MG63 (cell line): ENCODE results near the gene SLC10A3. TPM values are rescaled to one million over a fixed set of nuclear protein-coding genes. Genes with fewer than 3 reads are reported as not detected.

Experiments used
- DNase-seq: peaks from one replicate; pipeline ENCODE4 v3.0.0-alpha.2; 2020
- H3K27me3 ChIP-seq: fragments of 250-450 bp; sonication (Bioruptor Pico); 2 replicates; pipeline ENCODE4 v1.5.1; 2020; ENCODE audit warnings: mild to moderate bottlenecking, moderate library complexity
- H3K36me3 ChIP-seq: fragments of 250-450 bp; sonication (Bioruptor Pico); 2 replicates; pipeline ENCODE4 v1.5.1; 2020; ENCODE audit warnings: mild to moderate bottlenecking, moderate library complexity
- H3K4me3 ChIP-seq: fragments of 250-450 bp; sonication (Bioruptor Pico); 2 replicates; pipeline ENCODE4 v1.5.1; 2020; ENCODE audit warnings: mild to moderate bottlenecking, moderate library complexity
- H3K9me3 ChIP-seq: fragments of 250-450 bp; sonication (Bioruptor Pico); 2 replicates; pipeline ENCODE4 v1.5.1; 2020; ENCODE audit warnings: mild to moderate bottlenecking, moderate library complexity
- total RNA-seq: library from RNA; depleted of rRNA; stranded (reverse); fragments of >200 nt; shearing (Covaris generic); gene quantifications from 2 replicates; pipeline ENCODE4 v1.2.3, GENCODE V29; 2014; ENCODE audit warnings: low replicate concordance

SLC10A3 gene
- total RNA-seq, 1 experiment from 2014 or later, result 15.2 TPM

GRCh38 chrX:154489182-154489581 is 1.2 kb downstream of the SLC10A3 start:
- H3K9me3 ChIP-seq, result no peaks in the 10 kb centered on the region
- no peaks in the 10 kb centered on the region for H3K27me3 ChIP-seq
- peaks cover 13% of the 10 kb centered on the region for H3K36me3 ChIP-seq
- no peak for DNase-seq
- H3K4me3 ChIP-seq, result no peak overlapping the region

- H3K27me3 ChIP-seq, result no peaks in the 10 kb centered on the region
- H3K36me3 ChIP-seq, result peaks cover 16% of the 10 kb centered on the region
- DNase-seq, result no peak
- no peaks in the 10 kb centered on the region for H3K9me3 ChIP-seq
- H3K4me3 ChIP-seq, result no peak overlapping the region
Measured at GRCh38 chrX:154488336-154489075, 1.9 kb downstream of the SLC10A3 start.

- no peaks in the 10 kb centered on the region for H3K9me3 ChIP-seq
- no peak for DNase-seq
- H3K27me3 ChIP-seq, result no peaks in the 10 kb centered on the region
- peaks cover 16% of the 10 kb centered on the region for H3K36me3 ChIP-seq
- no peak overlapping the region for H3K4me3 ChIP-seq
Measured at GRCh38 chrX:154487518-154488290, 2.7 kb downstream of the SLC10A3 start.

GRCh38 chrX:154486396-154487207 is 3.8 kb downstream of the SLC10A3 start, which contains the start of gene UBL4A:
UBL4A (minus strand) TSS chrX:154486615; CDS start chrX:154486584, 31 bp downstream.
- H3K36me3 ChIP-seq, result peaks cover 16% of the 10 kb centered on the region
- peak within 1 kb of the TSS; percentile 59 for H3K4me3 ChIP-seq
- DNase-seq, result peak; percentile 74
- no peaks in the 10 kb centered on the region for H3K9me3 ChIP-seq
- H3K27me3 ChIP-seq, result no peaks in the 10 kb centered on the region

GRCh38 chrX:154486052-154486395 is 4.4 kb downstream of the SLC10A3 start:
- peak overlapping the region; percentile 59 for H3K4me3 ChIP-seq
- peaks cover 16% of the 10 kb centered on the region for H3K36me3 ChIP-seq
- peak; percentile 15 for DNase-seq
- H3K27me3 ChIP-seq, result no peaks in the 10 kb centered on the region
- no peaks in the 10 kb centered on the region for H3K9me3 ChIP-seq

GRCh38 chrX:154485150-154486051 is 5.0 kb downstream of the SLC10A3 start:
- H3K36me3 ChIP-seq, result peaks cover 16% of the 10 kb centered on the region
- no peak for DNase-seq

GRCh38 chrX:154484255-154485149 is 5.9 kb downstream of the SLC10A3 start:
- no peaks in the 10 kb centered on the region for H3K27me3 ChIP-seq
- H3K9me3 ChIP-seq, result no peaks in the 10 kb centered on the region
- H3K36me3 ChIP-seq, result peaks cover 16% of the 10 kb centered on the region
- no peak for DNase-seq
- no peak overlapping the region for H3K4me3 ChIP-seq

More at GRCh38 chrX:154485150-154486051, 5.0 kb downstream of the SLC10A3 start:
- H3K4me3 ChIP-seq, result peak overlapping the region; percentile 59
- H3K9me3 ChIP-seq, result no peaks in the 10 kb centered on the region
- no peaks in the 10 kb centered on the region for H3K27me3 ChIP-seq

GRCh38 chrX:154483325-154483724 is 7.1 kb downstream of the SLC10A3 start:
- no peaks in the 10 kb centered on the region for H3K27me3 ChIP-seq
- no peak for DNase-seq

GRCh38 chrX:154482786-154483185 is 7.6 kb downstream of the SLC10A3 start:
- no peaks in the 10 kb centered on the region for H3K9me3 ChIP-seq
- DNase-seq, result no peak
- no peaks in the 10 kb centered on the region for H3K27me3 ChIP-seq
- H3K4me3 ChIP-seq, result no peak overlapping the region
- peaks cover 16% of the 10 kb centered on the region for H3K36me3 ChIP-seq

More at GRCh38 chrX:154483325-154483724, 7.1 kb downstream of the SLC10A3 start:
- no peaks in the 10 kb centered on the region for H3K9me3 ChIP-seq
- H3K4me3 ChIP-seq, result no peak overlapping the region
- peaks cover 16% of the 10 kb centered on the region for H3K36me3 ChIP-seq

GRCh38 chrX:154481911-154482601 is 8.4 kb downstream of the SLC10A3 start:
- Histone ChIP-seq H3K4me3 (no peak overlapping the region), H3K9me3 (no peaks in the 10 kb centered on the region), H3K27me3 (no peaks in the 10 kb centered on the region), H3K36me3 (peaks cover 16% of the 10 kb centered on the region)
- DNase-seq, result no peak

- Histone ChIP-seq H3K4me3 (no peak overlapping the region), H3K9me3 (no peaks in the 10 kb centered on the region), H3K27me3 (no peaks in the 10 kb centered on the region), H3K36me3 (peaks cover 16% of the 10 kb centered on the region)
- no peak for DNase-seq
Measured at GRCh38 chrX:154481195-154481594, 9.2 kb downstream of the SLC10A3 start.

GRCh38 chrX:154478728-154479622 is 11.5 kb downstream of the SLC10A3 start, which contains the start of gene LAGE3:
LAGE3 (minus strand) TSS chrX:154479281; CDS start chrX:154478915, 366 bp downstream.
- peak; percentile 84 for DNase-seq
- Histone ChIP-seq H3K4me3 (peak within 1 kb of the TSS; percentile 48), H3K36me3 (0 out of 2 replicates have a peak, but pooled peaks cover under 1% of the 10 kb centered on the region)

GRCh38 chrX:154477891-154478477 is 12.4 kb downstream of the SLC10A3 start:
- H3K4me3 ChIP-seq, result peak overlapping the region; percentile 48
- H3K9me3 ChIP-seq, result no peaks in the 10 kb centered on the region
- H3K36me3 ChIP-seq, result no peaks in the 10 kb centered on the region
- no peak for DNase-seq
- no peaks in the 10 kb centered on the region for H3K27me3 ChIP-seq

More at GRCh38 chrX:154478728-154479622, 11.5 kb downstream of the SLC10A3 start, which contains the start of gene LAGE3:
- Histone ChIP-seq H3K9me3 (no peaks in the 10 kb centered on the region), H3K27me3 (no peaks in the 10 kb centered on the region)
